ENCODE measurements around the gene ADCY5.

The ADCY5 gene

GRCh38 chr3:123296836-123297626 is 151.9 kb downstream of the ADCY5 start:
- no peak for DNase-seq

GRCh38 chr3:123296261-123296660 is 152.6 kb downstream of the ADCY5 start:
- no peak for DNase-seq

- DNase-seq, result no peak
Measured at GRCh38 chr3:123295901-123296250, 153.0 kb downstream of the ADCY5 start.

- no peak for DNase-seq
Measured at GRCh38 chr3:123295171-123295900, 153.6 kb downstream of the ADCY5 start.

GRCh38 chr3:123294296-123294938 is 154.5 kb downstream of the ADCY5 start:
- no peak for DNase-seq

- no peak for DNase-seq
Measured at GRCh38 chr3:123292321-123293310, 156.3 kb downstream of the ADCY5 start.

GRCh38 chr3:123291404-123291803 is 157.5 kb downstream of the ADCY5 start:
- no peak for DNase-seq

GRCh38 chr3:123290962-123291361 is 157.9 kb downstream of the ADCY5 start:
- DNase-seq, result no peak

- no peak for DNase-seq
Measured at GRCh38 chr3:123290107-123290930, 158.6 kb downstream of the ADCY5 start.

- DNase-seq, result no peak
Measured at GRCh38 chr3:123289391-123290106, 159.3 kb downstream of the ADCY5 start.

GRCh38 chr3:123287962-123288302 is 161.0 kb downstream of the ADCY5 start:
- DNase-seq, result peak in 1 of 3 experiments; percentile 43

- DNase-seq, result no peak
Measured at GRCh38 chr3:123287051-123287961, 161.6 kb downstream of the ADCY5 start.

- peak in 1 of 3 experiments; percentile 12 for DNase-seq
Measured at GRCh38 chr3:123286308-123287023, 162.4 kb downstream of the ADCY5 start.

- no peak for DNase-seq
Measured at GRCh38 chr3:123285931-123286307, 163.0 kb downstream of the ADCY5 start.

- no peak for DNase-seq
Measured at GRCh38 chr3:123285479-123285878, 163.4 kb downstream of the ADCY5 start.

GRCh38 chr3:123285066-123285465 is 163.8 kb downstream of the ADCY5 start:
- DNase-seq, result no peak

- DNase-seq, result no peak
Measured at GRCh38 chr3:123284399-123285010, 164.4 kb downstream of the ADCY5 start.

GRCh38 chr3:123283657-123284398 is 165.1 kb downstream of the ADCY5 start:
- no peak for DNase-seq
